ENCODE measurements around the gene ARRB2. TPM values are rescaled to one million over a fixed set of nuclear protein-coding genes. Genes with fewer than 3 reads are reported as not detected.

ARRB2 gene
- total RNA-seq, 4 donors from 2014 or later: 18.7 to 33.6 (median 28.5) TPM

DNA sequence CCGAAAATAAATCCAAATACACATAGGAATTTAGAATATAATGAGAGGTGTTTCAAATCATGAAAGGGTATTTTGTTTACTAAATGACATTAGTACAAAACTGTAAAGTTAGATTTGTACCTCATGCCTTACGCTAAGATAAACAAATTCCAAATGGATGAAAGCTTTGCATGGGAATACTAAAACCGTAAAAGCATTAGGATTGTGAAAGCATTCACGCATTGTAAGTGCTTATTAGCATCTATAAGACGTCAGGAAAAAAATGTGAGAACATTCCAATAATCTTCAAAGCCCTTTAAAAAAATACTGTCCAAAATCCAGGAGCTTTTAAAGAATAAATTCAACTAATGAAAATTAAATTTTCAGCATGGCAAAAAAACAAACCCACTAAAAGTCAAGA, 44.1 kb upstream of the ARRB2 start:
- ATAC-seq: no peak
- WGBS, 2 donors (ENCODE audit: low coverage in 1 of 2): 55 to 73% methylated on average over 4 to 5 of the region's 5 CpGs
- Histone ChIP-seq H3K27ac (no peak overlapping the region), H3K4me3 (no peak overlapping the region), H3K4me1 (no peaks in the 10 kb centered on the region), H3K27me3 (no peaks in the 10 kb centered on the region), H3K9me3 (no peaks in the 10 kb centered on the region), H3K36me3 (peaks cover 0 to 8% of the 10 kb centered on the region in 2 donors)
- TF ChIP-seq, protein P1, sequence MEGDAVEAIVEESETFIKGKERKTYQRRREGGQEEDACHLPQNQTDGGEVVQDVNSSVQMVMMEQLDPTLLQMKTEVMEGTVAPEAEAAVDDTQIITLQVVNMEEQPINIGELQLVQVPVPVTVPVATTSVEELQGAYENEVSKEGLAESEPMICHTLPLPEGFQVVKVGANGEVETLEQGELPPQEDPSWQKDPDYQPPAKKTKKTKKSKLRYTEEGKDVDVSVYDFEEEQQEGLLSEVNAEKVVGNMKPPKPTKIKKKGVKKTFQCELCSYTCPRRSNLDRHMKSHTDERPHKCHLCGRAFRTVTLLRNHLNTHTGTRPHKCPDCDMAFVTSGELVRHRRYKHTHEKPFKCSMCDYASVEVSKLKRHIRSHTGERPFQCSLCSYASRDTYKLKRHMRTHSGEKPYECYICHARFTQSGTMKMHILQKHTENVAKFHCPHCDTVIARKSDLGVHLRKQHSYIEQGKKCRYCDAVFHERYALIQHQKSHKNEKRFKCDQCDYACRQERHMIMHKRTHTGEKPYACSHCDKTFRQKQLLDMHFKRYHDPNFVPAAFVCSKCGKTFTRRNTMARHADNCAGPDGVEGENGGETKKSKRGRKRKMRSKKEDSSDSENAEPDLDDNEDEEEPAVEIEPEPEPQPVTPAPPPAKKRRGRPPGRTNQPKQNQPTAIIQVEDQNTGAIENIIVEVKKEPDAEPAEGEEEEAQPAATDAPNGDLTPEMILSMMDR (IDR thresholded peaks at IDR 0.05): no peak
- TF ChIP-seq EP300 (IDR thresholded peaks at IDR 0.05) (no peak), POLR2A (IDR thresholded peaks at IDR 0.05) (no peak), POLR2AphosphoS5 (IDR thresholded peaks at IDR 0.05) (no peak)

DNA sequence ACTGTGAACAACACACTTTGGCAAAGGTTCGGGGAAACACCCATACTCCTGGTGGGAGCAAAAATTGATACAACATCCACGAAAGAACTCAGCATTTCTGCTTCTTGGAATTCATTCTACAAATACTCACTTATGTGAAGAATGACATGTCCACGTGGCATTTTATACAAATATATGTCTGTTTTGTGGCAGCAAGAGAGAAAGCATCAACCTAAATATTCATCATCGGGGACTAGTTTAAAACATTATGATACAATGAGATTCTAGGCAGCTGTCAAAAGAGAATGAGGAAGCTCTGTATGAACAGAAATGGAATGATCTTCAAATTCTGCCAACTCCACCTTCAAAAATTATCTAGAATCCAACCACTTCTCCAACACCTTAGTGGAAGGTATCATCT, 43.3 kb upstream of the ARRB2 start:
- Histone ChIP-seq H3K4me3 (no peak overlapping the region), H3K36me3 (peaks cover 0 to 17% of the 10 kb centered on the region in 2 donors), H3K9me3 (no peaks in the 10 kb centered on the region), H3K27me3 (no peaks in the 10 kb centered on the region), H3K4me1 (no peaks in the 10 kb centered on the region), H3K27ac (no peak overlapping the region)
- TF ChIP-seq POLR2AphosphoS5 (IDR thresholded peaks at IDR 0.05): no peak
- TF ChIP-seq POLR2A (IDR thresholded peaks at IDR 0.05): no peak
- TF ChIP-seq, protein P1 (IDR thresholded peaks at IDR 0.05): no peak
- TF ChIP-seq EP300 (IDR thresholded peaks at IDR 0.05): no peak
- WGBS, 2 donors (ENCODE audit: low coverage in 1 of 2): 47 to 78% methylated on average over 4 of the region's 4 CpGs
- ATAC-seq: no peak

DNA sequence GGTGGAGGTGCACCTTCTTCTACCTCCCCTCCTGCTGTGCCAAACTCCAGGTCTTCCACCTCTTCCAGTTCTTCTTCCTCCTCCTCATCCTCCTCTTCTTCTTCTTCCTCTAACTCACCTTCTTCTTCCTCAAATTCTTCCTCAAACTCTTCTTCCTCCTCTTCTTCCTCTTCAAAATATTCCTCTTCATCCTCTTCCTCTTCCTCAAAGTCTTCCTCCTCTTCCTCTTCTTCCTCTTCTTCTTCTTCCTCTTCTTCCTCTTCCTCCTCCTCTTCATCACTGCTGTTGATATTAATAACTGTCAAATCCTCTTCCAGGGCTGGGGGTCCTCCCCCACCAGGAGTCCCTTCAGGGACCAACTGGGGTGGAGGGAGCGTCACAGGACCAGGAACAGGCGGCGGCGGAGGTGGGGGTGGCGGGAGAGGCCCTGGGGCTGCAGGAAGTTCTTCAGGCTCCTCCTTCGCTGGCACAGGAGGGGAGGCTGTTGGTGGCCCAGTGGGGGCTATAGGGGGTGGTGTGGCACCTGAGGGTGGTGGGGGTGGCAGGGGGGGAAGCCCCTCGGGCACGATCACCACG, 38.3 kb upstream of the ARRB2 start:
- H3K27ac ChIP-seq: no peak overlapping the region
- no peak for ATAC-seq
- TF ChIP-seq, protein P1 (IDR thresholded peaks at IDR 0.05): no peak
- TF ChIP-seq POLR2A (IDR thresholded peaks at IDR 0.05): no peak
- no peak for TF ChIP-seq EP300 (IDR thresholded peaks at IDR 0.05)
- no peak for TF ChIP-seq POLR2AphosphoS5 (IDR thresholded peaks at IDR 0.05)
- peaks cover 0 to 8% (median 0%) of the 10 kb centered on the region in 3 donors for H3K4me1 ChIP-seq
- peaks cover 0 to 66% of the 10 kb centered on the region in 2 donors for H3K36me3 ChIP-seq
- no peaks in the 10 kb centered on the region for H3K27me3 ChIP-seq
- no CpG with 5 or more reads among the region's 9 CpGs for WGBS, 2 donors (ENCODE audit: low coverage in 1 of 2)
- H3K9me3 ChIP-seq: no peaks in the 10 kb centered on the region
- no peak overlapping the region for H3K4me3 ChIP-seq

DNA sequence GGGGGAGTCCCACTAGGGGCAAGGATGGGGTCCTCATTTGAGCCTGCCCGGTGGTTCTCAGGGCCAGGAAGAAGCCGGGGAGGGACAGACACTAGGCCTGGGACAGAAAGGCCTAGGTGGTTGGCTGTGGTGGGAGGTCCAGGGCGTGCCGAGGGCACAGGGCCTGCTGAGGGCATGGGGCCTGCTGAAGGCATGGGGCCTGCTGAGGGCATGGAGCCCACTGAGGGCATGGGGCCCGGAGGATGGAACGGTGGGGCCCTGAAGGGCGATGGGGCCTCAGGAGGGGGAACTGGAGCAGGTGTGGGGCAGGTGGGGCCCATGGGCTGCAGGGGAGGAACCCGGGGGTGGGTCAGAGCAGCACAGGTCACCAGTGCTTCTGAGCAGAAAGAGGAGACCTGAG, 37.7 kb upstream of the ARRB2 start:
- Histone ChIP-seq H3K36me3 (peaks cover 0 to 72% of the 10 kb centered on the region in 2 donors), H3K27ac (no peak overlapping the region)

More for the DNA sequence above, 37.7 kb upstream of the ARRB2 start:
- no peak overlapping the region for H3K4me3 ChIP-seq
- peaks cover 0 to 13% (median 0%) of the 10 kb centered on the region in 3 donors for H3K4me1 ChIP-seq
- no peaks in the 10 kb centered on the region for H3K27me3 ChIP-seq
- WGBS, 2 donors (ENCODE audit: low coverage in 1 of 2): 89 to 97% methylated on average over 3 to 5 of the region's 8 CpGs
- TF ChIP-seq EP300 (IDR thresholded peaks at IDR 0.05): no peak
- TF ChIP-seq POLR2A (IDR thresholded peaks at IDR 0.05): no peak
- no peak for TF ChIP-seq POLR2AphosphoS5 (IDR thresholded peaks at IDR 0.05)
- TF ChIP-seq, protein P1 (IDR thresholded peaks at IDR 0.05): no peak
- ATAC-seq: no peak
- H3K9me3 ChIP-seq: no peaks in the 10 kb centered on the region
